GM19239 (cell line): ENCODE measurements around the gene CUX1.
"Not testable (repeated sequence)": the region's sequence is repeated elsewhere in the genome, so short reads cannot be mapped to it uniquely, and the experiment has no call there.

Experiments
- DNase-seq: peaks from one replicate; pipeline ENCODE4 v3.0.0; 2011; ENCODE audit warnings: low spot score; ENCODE audit not compliant: insufficient read length
- FAIRE-seq: peaks from 2 replicates; lab custom pipeline; 2011; peaks lifted over from hg19 to GRCh38; lab: Jason Lieb, UNC

The CUX1 gene

GRCh38 chr7:101792051-101792681 lies 25.3 kb upstream of the CUX1 start:
- FAIRE-seq (no peak), DNase-seq (no peak)

DNA sequence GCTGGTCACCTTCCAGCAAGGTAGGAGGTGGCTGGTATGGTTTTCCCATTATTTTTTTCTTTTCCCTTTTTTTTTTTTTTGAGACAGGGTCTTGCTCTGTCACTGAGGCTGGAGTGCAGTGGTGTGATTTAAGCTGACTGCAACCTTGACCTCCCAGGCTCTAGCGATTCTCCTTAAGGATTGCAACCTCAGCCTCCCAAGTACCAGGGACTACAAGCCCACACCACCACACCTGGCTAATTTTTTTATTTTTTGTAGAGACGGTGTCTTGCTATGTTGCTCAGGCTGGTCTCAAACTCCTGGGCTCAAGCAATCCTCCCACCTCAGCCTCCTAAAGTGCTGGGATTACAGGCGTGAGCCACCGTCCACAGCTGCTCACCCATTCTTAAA lies 24.7 kb upstream of the CUX1 start:
- not testable (repeated sequence) for DNase-seq, FAIRE-seq

DNA sequence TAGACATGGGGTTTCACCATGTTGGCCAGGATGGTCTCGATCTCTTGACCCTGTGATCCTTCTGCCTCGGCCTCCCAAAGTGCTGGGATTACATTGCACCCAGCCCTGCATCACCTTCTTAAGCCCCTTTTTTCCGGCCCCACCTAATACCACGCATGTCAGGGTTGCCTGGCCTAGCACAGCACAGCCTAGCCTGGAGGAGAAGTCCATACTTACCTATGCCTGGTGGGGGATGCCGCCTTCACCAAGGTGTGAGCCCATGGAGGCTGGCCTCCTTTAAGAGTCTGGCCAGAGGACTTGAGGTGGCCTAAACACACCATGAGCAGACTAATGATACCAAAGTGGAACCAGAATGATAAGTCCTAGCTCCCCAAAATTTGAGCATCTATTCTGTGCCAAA lies 22.0 kb upstream of the CUX1 start:
- DNase-seq (no peak), FAIRE-seq (no peak)

DNA sequence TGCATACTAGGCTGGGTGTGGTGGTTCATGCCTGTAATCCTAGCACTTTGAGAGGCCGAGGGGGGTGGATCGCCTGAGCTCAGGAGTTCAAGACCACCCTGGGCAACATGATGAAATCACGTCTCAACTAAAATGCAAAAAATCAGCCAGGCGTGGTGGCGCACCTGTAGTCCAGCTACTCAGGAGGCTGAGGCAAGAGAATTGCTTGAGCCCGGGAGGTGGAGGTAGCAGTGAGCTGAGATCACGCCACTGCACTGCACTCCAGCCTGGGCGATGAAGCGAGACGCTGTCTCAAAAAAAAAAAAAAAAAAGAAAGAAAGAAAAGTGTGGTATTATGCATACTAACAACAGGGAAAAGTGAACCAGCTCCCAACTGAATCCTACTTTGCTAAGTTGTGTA lies 19.3 kb upstream of the CUX1 start:
- FAIRE-seq, DNase-seq: not testable (repeated sequence)

GRCh38 chr7:101803203-101804087 lies 14.0 kb upstream of the CUX1 start:
- no peak for DNase-seq
- FAIRE-seq = no peak

DNA sequence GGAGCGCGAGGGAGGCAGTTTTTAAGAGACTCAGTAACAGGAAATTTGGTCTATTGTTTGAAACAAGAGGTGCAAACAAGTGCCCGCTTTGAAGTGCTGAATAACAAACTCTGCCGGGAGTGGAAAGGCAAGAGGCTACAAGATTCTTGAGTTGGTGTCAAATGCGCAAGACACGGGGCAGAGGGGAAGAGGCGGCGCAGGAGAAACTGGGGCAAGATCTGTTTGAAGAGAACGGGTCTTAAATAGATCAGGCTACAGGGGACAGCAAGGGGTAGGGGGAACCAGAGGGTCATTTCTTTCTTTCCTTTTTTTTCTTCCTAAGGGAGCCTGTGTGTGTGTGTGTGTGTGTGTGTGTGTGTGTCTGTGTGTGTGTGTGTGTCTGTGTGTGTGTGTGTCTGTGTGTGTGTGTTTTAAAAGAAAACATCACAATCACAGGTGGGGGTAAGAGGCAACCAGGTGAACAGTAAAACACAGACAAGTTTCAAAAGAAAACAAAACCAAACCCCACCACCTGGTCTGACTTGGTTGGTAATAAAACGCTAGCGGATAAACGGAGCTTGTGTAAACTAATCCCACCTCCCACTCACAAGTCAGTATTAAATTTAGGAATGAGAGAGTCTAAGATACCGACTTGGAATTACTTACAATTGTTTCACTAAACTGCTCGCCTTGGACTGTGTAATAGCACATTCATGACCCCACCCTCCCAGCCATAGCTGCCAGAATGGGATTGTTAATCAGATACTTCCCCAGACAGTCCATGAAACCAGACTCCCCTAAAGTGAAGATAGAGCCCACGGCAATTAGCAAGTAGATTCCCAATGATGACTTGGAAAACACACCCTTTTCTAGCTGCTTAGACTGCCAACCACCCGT lies 13.1 kb upstream of the CUX1 start:
- no peak for DNase-seq
- no peak for FAIRE-seq

GRCh38 chr7:101804967-101805366 lies 12.5 kb upstream of the CUX1 start:
- no peak for DNase-seq
- FAIRE-seq = no peak

GRCh38 chr7:101812595-101812994 lies 4.8 kb upstream of the CUX1 start:
- DNase-seq (no peak), FAIRE-seq (no peak)

DNA sequence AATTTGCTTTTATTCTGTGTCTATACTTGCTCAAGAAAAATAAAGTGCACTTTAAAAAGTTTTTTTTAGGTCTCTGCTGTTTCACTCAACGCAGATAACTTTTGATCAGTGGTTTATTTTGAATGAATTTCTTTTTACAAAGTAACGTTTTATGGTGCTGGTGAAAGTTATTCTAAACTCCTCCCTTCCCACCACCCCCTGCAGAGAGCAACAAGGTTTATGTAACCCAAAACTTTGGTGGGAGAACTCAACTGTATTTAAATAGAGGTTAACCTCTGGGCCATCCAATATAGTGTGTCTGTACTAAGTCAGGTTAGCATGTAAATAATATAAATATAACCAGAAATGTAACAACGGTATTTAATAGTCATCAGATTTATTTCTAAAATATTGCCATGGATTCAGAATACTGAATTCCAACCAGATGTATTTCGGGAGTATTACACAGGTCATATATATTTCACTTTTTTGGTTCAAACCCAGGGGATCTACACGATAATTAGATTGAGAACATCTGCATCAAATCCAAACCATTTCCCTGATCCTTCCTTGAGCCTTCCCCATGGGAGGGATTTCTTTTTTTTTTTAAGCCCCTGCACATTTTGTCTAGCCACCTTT lies 3.9 kb upstream of the CUX1 start:
- DNase-seq (no peak), FAIRE-seq (no peak)

DNA sequence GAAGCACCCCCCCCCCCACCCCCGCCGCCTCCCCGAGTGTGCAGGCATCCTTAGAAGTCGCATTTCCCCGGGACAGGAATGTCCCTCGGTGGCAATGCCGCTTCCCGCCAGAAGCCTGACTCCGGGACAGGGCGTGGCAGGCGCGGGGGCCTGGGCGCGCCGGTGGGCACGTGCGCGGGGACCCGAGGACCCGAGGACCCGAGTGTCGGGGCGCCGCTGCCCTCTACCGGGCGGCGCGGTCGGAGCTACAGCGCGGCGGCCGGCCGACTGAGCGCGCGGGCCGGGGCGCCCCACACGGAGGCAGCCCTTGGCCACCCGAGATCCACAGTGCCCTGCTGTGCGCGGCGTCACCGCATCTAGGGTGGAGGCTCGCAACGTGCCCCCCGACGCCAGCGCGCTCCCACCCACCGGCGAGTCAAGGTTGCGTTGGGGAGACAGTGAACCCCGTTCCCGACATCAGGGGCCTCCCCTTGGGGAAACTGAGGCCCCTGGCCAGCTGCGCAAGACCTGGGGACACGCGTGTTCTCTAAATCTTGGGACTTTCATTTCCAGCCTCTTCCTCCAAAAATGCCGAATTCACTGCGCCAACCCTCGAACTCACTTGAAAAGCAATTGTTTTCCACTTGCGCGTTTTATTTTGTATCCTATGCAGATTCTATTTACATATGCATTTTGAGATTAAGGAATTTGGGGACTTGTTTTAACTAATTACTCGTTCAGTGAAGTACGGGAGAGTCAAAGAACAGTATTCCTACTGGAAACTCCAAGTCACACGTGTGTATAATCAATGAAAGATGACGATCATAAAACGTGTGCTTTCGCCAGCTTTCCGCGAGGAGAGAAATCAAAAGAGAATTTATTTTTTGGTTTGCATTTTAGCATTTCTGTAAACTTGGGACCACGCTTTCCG lies 3.1 kb upstream of the CUX1 start:
- FAIRE-seq = peak; percentile 77

DNA sequence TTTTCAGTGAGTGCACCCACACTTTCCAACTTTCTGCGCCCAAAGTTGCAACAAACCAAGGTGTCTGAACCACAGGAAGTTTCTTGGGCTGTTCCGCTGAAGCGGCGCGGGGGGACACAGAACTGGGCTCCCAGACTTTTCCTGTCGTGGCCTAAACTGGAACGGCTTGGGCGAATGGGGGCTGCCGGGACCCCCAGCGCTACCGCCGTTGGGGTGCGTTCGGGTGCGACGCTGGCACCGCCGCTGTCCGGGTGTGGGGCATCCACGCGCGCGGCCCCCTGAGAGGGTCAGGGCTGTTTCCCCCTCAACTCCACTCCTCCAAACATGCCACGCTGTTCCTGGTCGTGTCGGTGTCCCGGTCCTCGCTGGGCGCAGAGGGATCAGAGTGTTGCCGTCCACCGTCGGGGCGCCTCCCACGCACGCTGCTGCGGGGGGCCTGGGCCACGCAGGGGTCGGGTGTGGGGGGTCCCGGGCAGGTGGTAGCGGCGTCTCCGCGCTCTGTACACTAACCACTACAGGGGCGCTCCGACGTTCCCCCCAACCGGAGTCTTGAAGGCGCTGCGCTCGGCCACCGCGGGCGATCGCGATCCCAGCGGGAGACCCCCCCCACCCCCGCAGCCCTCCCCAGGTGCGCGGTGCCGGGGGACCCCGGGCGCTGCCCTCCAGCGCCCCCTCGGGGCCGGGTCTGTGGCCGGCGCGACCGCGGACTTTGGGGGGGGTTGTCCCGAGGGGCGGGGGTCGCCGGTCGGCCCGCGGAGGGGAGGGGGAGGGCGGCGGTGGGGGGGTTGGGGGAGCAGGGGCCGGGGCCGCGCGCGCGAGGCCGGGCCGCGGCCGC lies 2.2 kb upstream of the CUX1 start:
- DNase-seq (peak; percentile 43), FAIRE-seq (no peak)

More for the DNA sequence above, 3.1 kb upstream of the CUX1 start:
- peak; percentile 71 for DNase-seq

- peak; percentile 4 for FAIRE-seq
- DNase-seq = peak; percentile 98
Observed at GRCh38 chr7:101815826-101816594, 1.4 kb upstream of the CUX1 start.

DNA sequence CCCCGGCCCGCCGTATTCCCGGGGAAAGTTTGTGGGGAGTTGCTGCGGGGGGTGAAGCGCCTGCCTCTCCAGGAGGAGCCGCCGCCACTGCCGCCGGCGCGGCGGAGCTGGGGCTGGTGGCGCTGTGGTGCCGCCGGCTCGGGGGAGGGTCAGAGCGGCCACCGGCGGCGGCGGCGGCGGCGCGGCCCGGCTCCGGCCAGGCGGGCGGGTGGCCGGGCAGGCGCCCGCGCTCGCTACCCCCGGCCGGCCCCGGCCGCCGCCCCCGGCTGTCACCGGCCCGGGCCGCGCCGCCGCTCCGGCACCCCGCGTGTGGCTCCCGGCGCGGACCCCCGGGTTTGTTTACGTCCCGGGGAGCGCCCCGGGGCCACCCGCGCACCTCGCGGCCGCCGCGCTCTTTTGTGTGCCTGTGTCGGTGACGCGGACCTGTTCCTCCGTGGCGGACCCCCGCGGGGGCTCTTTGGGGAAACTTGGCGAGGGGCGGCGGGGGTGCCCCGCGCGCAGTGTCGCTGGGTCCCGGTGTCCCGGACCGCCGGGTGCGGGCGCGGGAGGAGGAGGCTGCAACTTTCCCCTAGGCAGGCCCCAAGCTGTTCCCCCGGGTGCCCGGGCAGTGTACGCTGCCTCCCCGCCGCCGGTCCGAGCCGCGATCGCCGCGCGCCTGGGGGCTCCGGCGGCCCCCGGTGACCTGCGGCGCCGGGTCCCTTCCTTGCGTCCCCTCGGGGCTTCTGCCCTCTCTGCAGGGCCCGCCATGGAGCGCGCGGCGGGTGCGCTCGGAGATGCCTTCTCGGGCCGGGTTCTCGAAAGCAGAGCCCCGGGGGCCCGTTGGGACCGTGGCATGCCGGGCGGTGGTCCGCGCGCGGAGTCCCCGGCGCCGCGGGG lies 593 bp upstream of the CUX1 start:
- FAIRE-seq (no peak), DNase-seq (peak; percentile 77)

GRCh38 chr7:101818287-101819071 lies 1.1 kb downstream of the CUX1 start:
- FAIRE-seq (no peak), DNase-seq (no peak)

DNA sequence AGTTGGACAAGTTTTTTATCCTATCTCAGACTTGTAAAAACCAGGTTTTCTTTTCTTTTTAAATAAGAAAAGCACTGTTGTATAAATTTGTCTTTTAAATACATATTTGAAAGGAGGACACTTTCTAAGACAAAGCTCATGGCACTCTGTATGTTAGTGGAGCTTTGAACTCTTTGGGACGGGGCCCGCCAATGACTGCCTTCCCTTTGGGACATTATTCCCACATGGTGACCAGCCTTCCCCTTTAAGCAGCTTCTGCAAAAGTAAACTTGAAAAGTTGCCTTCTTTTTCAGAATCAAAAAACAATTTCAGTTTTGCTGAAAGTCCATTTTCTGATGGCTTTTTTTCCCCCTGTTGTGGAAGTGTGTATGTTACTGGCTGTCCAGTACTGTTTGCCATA lies 1.8 kb downstream of the CUX1 start:
- no peak for FAIRE-seq

DNA sequence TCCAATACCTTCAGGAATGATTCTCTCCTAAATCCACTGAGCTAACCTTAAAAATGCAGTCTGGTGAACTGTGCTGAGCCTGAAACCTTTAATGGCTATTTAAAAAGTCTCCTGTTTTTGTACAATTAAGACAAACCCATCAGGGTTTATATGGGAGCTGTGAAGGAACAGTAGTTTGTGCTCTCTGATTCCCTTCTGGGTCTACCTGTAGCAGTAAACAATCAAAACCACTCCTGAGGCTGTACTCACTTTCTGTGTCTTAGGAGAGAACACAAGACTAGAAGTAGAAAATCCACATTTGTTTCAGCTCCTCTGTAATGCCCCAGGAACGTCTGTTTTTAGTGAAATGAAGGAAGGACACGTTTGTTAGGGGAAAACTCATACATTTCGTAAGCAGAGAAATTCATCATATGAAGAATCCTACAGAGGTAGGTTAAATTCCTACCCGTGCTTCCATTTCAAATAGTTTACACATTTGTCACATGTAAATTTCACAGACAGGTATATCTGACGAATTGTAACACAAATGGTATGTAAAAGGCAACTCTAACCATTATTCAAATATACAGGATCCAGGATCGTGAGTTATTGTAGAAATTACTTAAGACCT lies 2.6 kb downstream of the CUX1 start:
- FAIRE-seq = no peak
- no peak for DNase-seq

More for the DNA sequence above, 1.8 kb downstream of the CUX1 start:
- no peak for DNase-seq
